ENCODE data around the gene LYSET. TPM values are rescaled to one million over a fixed set of nuclear protein-coding genes. Genes with fewer than 3 reads are reported as not detected.

LYSET gene
- total and polyA plus RNA-seq, 2 donors (not counting 3 experiments of a cell fraction or from before 2014, with no cell fraction given), result 14.3 to 18.4 TPM

GRCh38 chr14:93223565-93223964 lies 38.4 kb downstream of the LYSET start:
- ChIA-PET POLR2A (no interaction called here), CTCF (no interaction called here)
- no peak for TF ChIP-seq FOS (IDR thresholded peaks at IDR 0.05; ENCODE audit: borderline replicate concordance, insufficient read depth, low read length)
- TF ChIP-seq POLR2A (IDR thresholded peaks at IDR 0.05; ENCODE audit: low read depth, low read length), result no peak
- no peak for TF ChIP-seq POLR2AphosphoS5 (IDR thresholded peaks at IDR 0.05; ENCODE audit: insufficient read depth, low read depth, low read length)
- TF ChIP-seq, protein P1, sequence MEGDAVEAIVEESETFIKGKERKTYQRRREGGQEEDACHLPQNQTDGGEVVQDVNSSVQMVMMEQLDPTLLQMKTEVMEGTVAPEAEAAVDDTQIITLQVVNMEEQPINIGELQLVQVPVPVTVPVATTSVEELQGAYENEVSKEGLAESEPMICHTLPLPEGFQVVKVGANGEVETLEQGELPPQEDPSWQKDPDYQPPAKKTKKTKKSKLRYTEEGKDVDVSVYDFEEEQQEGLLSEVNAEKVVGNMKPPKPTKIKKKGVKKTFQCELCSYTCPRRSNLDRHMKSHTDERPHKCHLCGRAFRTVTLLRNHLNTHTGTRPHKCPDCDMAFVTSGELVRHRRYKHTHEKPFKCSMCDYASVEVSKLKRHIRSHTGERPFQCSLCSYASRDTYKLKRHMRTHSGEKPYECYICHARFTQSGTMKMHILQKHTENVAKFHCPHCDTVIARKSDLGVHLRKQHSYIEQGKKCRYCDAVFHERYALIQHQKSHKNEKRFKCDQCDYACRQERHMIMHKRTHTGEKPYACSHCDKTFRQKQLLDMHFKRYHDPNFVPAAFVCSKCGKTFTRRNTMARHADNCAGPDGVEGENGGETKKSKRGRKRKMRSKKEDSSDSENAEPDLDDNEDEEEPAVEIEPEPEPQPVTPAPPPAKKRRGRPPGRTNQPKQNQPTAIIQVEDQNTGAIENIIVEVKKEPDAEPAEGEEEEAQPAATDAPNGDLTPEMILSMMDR (IDR thresholded peaks at IDR 0.05; ENCODE audit: extremely low read depth in 1 of 2, insufficient read depth in 1 of 2, low read depth in 1 of 2, low read length in 2 of 2), result no peak
- TF ChIP-seq EZH2 (IDR thresholded peaks at IDR 0.05; ENCODE audit: borderline replicate concordance, low read depth, low read length, severe bottlenecking), result no peak
- TF ChIP-seq, protein P2, sequence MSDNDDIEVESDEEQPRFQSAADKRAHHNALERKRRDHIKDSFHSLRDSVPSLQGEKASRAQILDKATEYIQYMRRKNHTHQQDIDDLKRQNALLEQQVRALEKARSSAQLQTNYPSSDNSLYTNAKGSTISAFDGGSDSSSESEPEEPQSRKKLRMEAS (IDR thresholded peaks at IDR 0.05; ENCODE audit: insufficient read depth, insufficient read length), result no peak
- TF ChIP-seq JUN (IDR thresholded peaks at IDR 0.05; ENCODE audit: borderline replicate concordance, insufficient read depth, insufficient read length, low read depth), result no peak
- TF ChIP-seq MYC (IDR thresholded peaks at IDR 0.05; ENCODE audit: low read depth, low read length), result no peak
- no peak for TF ChIP-seq GATA2 (IDR thresholded peaks at IDR 0.05; ENCODE audit: insufficient read depth, insufficient read length, low read depth, low read length)
- Histone ChIP-seq H2AFZ (ENCODE audit: low read depth, low read length) (no peak overlapping the region), H3K9ac (replicated peaks; ENCODE audit: extremely low read depth, insufficient read depth, low read length) (no peak overlapping the region), H3K79me2 (ENCODE audit: control insufficient read depth, insufficient read depth, low read length) (no peaks in the 10 kb centered on the region), H3K4me3 (replicated peaks in 1 of 3; ENCODE audit: insufficient read depth in 1 of 3, low read depth in 1 of 3, low read length in 3 of 3) (no peak overlapping the region), H4K20me1 (replicated peaks; ENCODE audit: control insufficient read depth, extremely low read depth, insufficient read depth, low read length) (no peaks in the 10 kb centered on the region), H3K9me1 (replicated peaks; ENCODE audit: control insufficient read depth, extremely low read depth, insufficient read depth, low read length) (no peaks in the 10 kb centered on the region), H3K36me3 (ENCODE audit: control insufficient read depth in 2 of 2, extremely low read depth in 1 of 2, insufficient read depth in 2 of 2, low read length in 2 of 2) (peaks cover 11 to 12% of the 10 kb centered on the region in 2 experiments), H3K9me3 (replicated peaks; ENCODE audit: control insufficient read depth, insufficient read depth, low read length) (no peaks in the 10 kb centered on the region), H3K4me2 (ENCODE audit: insufficient read depth, low read length) (no peak overlapping the region), H3K4me1 (ENCODE audit: control insufficient read depth, extremely low read depth, insufficient read depth, low read length) (no peaks in the 10 kb centered on the region), H3K27ac (ENCODE audit: insufficient read depth, low read depth, low read length) (no peak overlapping the region), H3K27me3 (ENCODE audit: control insufficient read depth in 2 of 2, insufficient read depth in 2 of 2, low read length in 2 of 2) (no peaks in the 10 kb centered on the region)
- FAIRE-seq (no peak), DNase-seq (ENCODE audit: low read depth, low spot score) (no peak)
- intact Hi-C loops (cut with micrococcal nuclease) (no loop called here), dilution Hi-C loops (cut with MboI; ENCODE audit: extremely low pct_ligation_motif_present, low sequenced_read_pairs) (no loop called here)
- BruUV-seq (replicated peaks), result no TSS peak
